GM21576 (cell line): ENCODE measurements around the gene TRUB2.
"Not testable (repeated sequence)": the region's sequence is repeated elsewhere in the genome, so short reads cannot be mapped to it uniquely, and the experiment has no call there.

Experiments used
- ATAC-seq: cut with Tn5 transposase; IDR thresholded peaks from one replicate; pipeline ENCODE4 v1.9.1; 2021; ENCODE audit warnings: mild to moderate bottlenecking, moderate library complexity; ENCODE audit not compliant: unreplicated experiment

TRUB2 gene

DNA sequence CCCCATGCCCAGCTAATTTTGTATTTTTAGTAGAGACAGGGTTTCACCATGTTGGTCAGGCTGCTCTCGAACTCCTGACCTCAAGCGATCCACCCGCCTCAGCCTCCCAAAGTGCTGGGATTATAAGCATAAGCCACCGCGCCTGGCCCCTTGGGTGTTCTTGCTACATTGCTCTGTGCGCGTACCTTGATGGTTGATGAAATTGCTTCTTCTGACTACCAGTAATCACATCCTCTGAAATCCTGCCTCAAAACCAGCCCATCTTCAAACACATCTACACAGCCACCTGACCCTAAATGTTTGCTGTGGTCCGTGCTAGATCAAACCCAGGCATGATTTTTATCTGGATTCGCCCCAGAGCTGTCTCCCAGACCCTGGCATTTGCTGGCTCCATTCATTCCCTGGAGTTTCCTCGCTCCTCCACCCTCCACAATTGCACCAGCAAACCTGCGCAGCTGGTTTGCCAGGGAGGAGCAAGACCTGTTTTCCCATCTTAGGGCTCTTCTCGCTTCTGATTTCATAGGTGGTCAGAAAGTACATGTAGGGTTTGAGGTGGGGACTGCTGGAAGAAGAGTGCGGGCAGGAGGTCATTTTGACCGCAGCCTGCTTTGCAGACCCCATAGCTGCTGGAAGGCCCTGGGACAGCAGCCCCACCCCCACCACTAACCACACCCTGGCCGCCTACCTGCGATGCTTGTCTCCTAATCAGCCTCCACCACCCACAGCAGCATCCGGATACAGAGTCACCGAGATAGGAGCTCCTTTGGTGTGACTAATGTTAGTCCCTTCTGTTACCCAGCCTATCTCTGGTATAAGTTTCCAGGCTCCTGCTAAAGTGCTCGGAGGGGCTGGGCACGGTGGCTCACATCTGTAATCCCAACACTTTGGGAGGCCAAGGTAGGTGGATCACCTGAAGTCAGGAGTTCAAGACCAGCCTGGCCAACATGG is 23.4 kb downstream of the TRUB2 start:
- no peak for ATAC-seq

DNA sequence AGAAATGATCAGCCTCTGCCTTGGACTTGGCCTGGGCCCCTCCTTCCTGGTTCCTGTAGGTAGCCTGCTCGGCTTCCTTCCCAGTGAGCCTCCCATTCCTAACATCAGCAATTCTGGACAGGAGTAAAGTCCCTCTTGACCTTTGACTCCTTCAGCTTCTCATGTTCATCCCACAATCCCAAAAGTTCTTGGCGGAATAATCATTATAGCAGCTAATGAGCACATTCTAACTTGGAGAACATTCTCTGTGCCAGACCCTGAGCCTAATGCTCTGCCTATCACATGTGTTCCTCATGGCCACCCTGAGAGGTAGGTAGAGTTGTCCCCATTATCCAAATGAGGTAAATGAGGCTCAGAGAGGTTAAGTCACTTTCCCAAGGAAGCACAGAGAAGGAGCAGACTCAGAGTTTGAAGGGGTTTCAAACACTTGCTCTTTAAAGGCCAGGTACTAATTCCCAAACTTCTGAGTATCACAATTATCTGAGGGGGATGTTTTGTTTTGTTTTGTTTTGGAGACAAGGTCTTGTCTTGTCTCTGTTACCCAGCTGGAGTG is 24.9 kb downstream of the TRUB2 start:
- ATAC-seq, result no peak

DNA sequence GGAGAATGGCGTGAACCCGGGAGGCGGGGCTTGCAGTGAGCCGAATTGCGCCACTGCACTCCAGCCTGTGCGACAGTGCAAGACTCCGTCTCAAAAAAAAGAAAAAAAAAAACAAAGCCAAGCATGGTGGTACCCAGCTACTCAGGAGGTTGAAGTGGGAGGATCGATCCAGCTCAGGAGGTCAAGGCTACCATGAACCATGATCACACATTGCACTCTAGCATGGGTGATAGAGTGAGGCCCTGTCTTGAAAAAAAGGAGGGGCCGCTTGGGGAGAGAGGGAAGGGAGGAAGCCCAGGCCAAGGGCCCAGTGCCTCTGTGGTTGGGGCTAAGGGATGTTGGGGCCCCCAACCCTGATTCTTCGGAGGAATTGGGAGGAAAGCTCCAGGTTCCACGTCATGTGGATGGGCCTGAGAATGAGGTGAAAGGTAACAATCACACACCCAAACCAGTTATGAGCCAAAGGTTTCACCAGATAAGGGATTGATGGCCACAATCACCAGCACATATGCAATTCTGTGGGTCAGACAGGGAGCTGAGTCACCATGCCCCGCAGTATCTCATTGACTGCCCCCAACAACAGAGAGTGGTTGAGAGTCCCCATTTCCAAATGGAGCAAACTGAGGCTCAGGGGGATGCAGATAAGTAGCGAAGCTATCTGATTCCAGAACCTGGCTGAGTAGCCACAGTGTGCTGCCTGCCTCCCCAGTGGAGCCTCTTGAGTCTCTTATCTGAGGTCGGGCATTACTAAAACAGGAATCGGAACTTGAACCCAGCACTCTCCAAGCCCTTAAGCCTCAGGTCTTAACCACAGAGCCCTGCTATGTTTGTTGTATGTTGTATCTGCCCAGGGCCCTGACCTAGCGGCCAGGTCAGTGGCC is 25.7 kb downstream of the TRUB2 start:
- ATAC-seq, result no peak

DNA sequence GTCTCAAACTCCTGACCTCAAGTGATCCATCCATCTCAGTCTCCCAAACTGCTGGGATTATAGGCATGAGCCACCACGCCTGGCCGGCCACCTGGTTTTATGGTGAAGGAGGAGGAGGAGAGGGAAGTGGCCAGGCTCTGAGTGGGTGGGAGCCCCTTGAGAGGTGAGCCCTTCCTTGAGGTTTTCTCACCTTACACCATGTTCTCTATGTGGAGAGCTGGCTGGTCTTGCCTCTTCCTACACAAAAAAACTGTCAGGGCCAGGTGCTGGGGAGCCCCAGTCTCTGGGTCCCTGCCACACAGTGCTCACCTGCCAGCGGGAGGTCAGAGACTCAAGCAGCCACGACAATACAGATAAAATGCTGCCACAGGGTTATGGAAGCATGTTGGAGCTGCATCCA is 28.1 kb downstream of the TRUB2 start:
- no peak for ATAC-seq

DNA sequence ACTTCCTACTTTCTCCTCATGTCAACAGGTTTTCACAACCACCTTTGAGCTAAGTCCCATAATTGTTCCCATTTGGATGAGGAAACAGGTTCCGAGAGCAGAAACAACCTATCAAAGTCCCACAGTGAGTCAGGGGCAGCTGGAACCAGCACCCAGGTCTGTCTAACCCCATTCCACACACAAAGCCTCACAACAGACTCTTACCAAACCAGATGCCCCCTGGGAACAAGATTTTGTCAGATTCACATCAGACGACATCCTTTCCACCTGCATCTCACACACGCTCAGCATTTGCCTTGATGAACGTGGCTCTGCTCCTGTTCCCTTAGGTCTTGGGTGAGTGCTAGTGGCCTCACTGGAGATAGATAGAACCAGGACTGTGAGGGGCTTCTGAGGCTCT is 29.2 kb downstream of the TRUB2 start:
- ATAC-seq, result no peak

DNA sequence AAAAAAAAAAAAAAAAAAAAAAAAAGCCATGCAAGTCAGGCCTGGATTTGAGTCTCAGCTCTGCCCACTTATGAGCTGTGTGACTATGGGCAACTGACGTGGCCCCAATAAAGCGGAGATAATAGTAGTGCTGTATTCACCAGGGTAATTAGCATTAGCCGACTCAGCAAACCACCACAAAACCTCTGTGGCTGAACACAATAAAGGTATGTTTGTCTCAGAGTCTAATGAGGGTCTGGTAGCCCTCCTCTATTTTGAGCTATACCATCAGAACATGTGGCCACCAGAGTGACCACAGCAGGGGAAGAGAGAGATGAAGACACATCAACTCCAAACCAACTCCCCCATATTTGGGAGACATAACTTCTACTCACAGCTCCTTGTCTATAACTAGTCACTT is 30.2 kb downstream of the TRUB2 start:
- ATAC-seq, result no peak

DNA sequence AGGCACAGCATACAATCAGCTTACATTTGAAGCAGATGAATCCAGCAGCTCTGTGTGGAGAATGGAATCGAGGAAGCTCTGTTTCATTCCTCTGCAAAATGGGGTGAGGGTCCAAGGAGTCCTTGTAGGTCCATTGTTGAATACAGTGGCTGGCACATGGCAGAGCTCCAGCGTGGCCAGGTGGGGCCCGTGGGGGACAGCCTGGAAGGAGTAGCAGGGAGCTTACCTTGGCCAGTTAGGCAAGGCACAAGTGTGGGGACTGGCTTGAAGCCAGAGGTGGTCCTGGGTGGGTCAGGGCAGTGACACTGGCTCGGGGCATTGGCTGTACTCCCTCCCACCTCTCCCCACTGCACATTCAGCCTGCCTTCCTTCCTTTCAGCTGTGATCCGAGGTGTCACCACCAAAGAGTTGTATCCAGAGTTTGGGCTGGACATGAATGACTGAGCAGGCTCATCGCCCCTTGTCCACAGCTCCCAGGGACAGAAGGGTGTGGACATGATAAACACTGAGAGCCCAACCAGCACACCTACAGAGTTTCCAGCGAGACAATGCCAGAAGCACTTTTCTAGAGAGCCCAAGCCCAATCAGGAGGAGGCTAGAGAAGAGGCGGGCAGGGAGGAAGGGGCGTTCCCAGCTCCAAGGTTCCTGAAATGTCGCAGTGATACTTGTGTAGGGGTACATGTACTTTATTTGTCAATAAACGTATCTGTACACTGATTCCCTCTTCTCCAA is 33.8 kb downstream of the TRUB2 start:
- no peak for ATAC-seq

DNA sequence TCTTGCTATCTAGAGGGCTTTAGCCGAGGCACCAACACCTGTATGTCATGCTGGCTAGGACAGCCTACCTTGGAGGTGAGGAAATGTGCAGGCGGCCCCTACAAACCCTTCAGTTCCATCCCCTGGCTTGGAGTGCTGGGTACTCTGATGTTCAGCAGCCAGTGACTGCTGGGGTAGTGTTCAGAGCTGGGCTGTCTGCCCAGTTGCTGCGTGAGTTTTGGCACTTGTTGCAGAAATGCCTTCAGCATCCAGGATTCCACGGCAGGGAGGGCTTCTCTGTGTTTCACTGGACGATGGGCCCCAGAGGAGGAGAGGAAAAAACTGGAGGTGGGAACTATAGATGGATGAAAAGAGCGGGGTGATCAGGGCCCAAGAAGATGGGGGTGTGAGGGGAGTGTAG is 35.8 kb downstream of the TRUB2 start:
- ATAC-seq, result no peak

DNA sequence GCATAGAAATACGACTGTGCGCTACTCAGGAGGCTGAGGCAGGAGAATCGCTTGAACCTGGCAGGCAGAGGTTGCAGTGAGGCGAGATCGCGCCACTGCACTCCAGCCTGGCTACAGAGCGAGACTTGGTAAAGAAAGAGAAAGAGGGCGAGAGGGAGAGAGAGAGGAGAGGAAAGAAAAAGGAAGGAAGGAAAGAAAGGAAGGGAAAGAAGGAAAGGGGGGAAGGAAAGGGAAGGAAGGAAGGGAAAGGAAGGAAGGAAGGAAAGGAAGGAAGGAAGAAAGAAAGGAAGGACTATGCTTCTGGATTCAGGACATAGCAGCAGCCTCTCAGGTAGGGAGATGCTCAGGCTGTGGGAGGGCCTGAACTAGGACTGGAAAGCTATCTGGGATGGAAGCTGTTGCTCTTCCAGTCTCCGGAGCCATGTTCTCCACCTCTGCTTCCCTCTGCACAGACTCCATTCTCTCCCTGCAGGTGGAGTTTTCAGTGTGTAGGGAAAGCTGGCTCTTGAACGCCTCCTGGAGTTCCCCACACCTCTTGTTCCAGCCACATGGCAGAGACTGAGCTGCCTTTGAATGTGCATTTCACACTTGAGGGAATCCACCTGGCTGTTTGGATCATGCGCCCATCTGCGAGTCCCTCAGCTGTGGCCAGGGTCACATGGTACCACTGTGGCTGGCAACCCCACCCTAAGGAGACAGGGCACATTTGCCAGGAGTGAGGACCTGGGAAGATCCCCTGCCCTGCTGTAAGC is 37.0 kb downstream of the TRUB2 start:
- ATAC-seq, result no peak

DNA sequence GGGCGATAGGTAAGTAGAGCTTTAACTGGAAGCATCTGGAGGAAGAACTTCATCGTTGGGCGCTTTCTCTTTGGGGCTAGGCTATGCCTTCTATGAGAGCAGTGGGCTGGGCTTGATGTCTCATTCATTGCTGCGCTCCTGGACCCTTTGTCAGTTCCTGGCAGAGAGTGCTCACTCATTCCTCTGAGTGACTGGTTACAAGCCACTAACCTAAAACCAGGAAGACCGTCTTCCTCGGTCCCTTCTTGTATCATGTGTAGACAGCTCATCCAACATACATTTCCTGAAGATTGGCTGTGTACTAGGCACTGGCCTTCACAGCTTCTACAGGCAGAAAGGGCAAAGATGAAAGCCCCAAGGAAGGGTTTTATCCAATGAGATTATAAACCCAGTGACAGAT is 39.7 kb downstream of the TRUB2 start:
- no peak for ATAC-seq

DNA sequence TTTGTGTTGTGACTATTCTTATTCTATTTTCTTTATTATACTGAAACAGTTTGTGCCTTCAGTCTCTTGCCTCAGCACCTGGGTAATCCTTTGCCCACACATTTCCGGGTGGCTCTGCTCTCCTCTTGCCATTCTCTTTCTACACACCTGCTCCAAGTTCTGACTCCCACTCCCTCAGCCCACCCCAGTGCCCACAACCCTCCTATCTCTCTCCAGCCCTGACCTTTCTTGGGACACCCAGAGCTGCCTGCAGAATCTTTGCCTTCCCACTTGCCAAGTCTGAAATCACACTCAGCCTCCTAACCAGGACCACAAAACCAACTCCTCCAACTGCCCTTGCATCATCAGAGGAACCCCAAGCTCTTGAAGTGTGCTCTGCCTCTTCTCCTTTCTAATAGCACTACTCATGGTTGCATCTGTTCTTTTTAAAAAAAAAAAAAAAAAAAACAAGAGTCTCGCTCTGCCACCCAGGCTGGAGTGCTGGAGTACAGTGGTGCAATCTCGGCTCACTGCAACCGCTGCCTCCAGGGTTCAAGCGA is 42.1 kb downstream of the TRUB2 start:
- ATAC-seq, result no peak

DNA sequence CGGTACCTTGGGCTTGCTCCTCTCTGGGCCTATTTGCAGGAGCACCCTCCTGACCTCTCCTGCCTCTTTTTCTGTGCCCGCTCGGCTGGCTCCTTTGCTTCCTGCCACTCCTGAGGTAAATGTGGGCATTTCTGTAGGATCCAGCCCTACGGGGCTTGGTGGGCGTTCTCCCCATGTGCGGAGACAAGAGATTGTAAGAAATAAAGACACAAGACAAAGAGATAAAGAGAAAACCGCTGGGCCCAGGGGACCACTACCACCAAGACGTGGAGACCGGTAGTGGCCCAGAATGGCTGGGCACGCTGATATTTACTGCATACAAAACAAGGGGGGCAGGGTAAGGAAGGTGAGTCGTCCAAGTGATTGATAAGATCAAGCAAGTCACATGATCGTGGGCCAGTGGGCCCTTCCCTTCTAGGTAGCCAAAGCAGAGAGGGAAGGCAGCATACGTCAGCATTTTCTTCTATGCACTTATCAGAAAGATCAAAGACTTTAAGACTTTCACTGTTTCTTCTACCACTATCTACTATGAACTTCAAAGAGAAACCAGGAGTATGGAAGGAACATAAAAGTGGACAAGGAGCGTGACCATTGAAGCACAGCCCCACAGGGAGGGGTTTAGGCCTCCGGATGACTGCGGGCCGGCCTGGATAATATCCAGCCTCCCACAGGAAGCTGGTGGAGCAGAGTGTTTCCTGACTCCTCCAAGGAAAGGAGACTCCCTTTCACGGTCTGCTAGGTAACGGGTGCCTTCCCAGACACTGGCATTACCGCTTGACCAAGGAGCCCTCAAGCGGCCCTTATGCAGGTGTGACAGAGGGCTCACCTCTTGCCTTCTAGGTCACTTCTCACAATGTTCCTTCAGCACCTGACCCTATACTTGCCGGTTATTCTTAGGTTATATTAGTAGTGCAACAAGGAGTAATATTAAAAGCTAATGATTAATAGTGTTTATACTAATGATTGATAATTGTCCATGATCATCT is 42.9 kb downstream of the TRUB2 start:
- ATAC-seq, result not testable (repeated sequence)

DNA sequence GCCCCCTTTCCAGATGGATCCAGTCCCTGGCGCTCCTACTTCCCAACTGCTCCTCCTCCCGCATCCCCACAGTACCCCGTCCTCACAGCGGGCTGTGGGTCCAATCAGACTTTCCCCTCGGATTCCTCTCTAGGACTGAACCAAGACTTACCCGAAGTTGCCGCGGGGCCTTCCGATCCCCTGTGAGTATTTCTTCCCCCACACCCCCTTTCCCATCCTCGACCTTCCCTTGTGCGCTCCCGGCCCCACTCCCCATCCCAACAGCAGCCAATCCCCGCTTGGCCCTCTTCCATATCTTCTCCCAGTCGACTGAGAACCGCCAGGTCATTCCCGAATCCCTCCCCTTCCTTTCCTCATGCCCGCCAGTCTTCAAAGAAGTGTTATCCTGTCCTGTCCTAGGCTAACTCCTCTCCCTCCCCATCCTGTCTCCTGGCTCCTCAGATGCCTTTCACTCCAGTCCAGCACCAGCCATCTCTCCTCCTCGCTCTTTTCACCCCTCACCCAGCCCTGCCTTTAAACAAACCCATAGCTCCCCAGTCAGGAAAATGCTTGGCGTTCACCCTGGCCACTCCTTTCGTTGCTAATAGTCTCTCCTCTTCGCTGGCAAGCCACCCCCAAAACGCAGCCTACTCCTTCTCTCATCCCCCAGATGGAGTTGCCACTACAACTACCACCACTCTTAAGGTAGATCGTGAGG is 45.5 kb downstream of the TRUB2 start:
- no peak for ATAC-seq

DNA sequence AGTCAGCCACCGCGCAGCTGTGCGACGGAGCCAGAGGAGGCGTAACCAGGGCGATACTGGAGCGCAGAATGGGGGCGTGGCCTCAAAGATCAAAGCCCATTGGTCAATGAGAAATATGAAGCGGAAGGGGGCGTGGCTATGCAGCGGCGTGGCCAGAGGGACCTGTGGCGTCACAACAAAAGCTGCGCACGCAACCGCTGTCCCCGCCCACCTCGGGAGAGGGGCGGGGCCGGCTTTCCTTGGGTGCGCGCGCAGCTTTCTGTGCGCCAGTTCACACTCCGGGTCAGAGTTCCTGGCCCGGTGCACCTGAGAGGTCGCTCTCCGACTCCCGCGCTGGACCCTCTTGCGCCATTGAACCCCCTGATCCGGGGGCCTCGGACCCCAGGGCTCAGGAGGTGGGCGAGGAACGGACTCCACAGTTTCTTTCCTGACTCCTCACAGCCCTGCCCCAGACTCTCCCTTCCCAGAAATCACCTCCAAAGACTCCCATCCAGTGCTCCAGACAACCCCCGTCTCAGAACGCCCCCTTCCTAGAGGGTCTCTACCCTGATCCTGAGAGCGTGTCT is 46.2 kb downstream of the TRUB2 start, which contains the start of gene SWI5:
TSS of gene SWI5 (plus strand) at position 269 of the 566 bp plus-strand sequence.
- ATAC-seq, result peak; percentile 94

DNA sequence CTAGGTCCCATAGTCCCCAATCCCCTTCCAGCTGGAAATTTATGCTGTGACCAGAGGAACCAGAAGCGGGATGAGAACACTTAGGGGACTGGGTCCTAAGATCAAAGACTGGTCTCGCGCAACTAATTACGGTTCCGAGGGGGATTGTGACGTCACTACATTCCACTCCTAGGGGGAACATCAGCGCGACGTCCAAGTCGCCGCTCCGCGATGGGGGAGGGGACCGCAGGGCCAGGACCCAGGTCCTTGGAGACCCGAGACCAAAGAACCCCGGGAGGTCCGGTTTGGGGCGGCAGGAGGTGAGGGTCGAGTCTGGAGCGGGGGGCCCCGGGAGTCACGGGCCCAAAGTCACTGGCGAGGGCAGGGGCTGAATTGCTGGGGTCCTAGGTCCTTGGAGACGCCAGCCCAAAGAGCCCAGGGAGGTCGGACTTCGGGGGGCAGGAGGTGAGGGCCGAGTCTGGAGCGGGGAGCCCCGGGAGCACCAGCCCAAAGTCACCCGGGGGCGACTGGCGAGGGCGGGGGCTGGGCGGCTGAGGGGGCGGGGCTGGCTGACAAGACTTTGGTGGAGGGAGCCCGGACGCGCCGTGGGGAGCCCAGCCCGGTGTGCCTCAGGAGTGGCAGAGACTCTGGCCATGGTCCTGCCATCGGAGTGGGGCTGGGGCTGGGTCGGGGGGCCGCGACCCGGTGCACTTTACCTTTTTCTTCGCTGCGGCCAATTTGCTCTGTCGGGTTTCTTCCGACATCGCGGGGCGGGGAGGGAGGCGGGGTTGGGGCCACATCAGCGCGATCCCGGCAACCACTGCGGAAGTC is 46.8 kb downstream of the TRUB2 start, which contains the start of gene GOLGA2:
TSS of gene GOLGA2 (minus strand) at position 810 of the 810 bp plus-strand sequence. CDS start at position 779, 31 bp downstream.
- ATAC-seq, result peak; percentile 40

DNA sequence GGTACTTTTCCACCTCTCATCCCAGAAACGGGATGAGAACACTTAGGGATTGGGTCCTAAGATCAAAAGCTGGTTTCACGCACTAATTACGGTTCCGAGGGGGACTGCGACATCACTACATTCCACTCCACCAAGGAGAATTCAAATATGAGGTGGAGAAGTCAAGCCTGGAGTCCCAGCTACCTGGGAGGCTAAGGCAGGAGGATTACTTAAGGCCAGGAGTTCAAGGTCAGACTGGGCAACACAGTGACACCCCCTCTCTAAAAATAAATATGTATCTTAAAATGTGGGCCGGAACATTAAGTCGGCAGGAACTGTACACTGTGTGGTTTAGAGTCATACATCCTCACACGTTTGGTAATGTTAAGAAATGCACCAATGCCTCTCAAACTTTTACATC is 48.0 kb downstream of the TRUB2 start:
- no peak for ATAC-seq

DNA sequence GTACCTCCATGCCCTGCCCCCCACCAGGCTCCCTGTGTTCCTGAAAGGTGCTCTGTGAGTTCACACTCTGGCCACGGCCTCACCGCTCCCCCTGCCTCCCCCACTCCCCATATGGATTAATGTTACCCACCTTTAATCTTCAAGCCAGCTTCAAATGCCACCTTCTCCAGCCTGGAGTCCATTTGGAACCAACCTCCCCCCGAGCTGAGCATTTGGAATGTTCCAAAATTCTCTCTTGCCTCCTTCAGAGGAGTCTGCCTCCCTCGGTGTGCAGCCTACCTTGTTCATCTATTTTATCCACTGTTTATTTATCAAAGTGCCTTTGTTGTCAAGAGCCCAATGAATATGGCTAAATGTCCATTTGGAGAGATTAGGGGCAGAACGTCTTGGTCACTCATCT is 50.7 kb downstream of the TRUB2 start:
- ATAC-seq, result no peak
